PFSK-1 (cell line): ENCODE data around the gene CMIP.

Source experiments
- POLR2AphosphoS5 ChIP-seq: IDR thresholded peaks from 2 replicates; pipeline ENCODE4 v1.6.1; 2012; ENCODE audit warnings: low read depth, mild to moderate bottlenecking, control low read depth, low read length, moderate library complexity
- SIN3A ChIP-seq: IDR thresholded peaks from 2 replicates; pipeline ENCODE4 v1.6.1; 2012; ENCODE audit warnings: mild to moderate bottlenecking, low read length, moderate library complexity, borderline replicate concordance; ENCODE audit not compliant: insufficient read depth
- TAF1 ChIP-seq: IDR thresholded peaks from 2 replicates; pipeline ENCODE4 v1.6.1; 2012; ENCODE audit warnings: low read length, control low read depth, borderline replicate concordance; ENCODE audit not compliant: insufficient read depth
- TF ChIP-seq, protein P1 (sequence below), 2 experiments: IDR thresholded peaks; 2 replicates each; pipeline versions ENCODE4 v1.6.1 to v1.8.0; 2011 to 2012; ENCODE audit warnings: low read depth in 2 of 2, low read length in 2 of 2, control low read depth in 1 of 2, inconsistent platforms in 1 of 2, mild to moderate bottlenecking in 1 of 2, moderate library complexity in 1 of 2; ENCODE audit not compliant: insufficient read depth in 1 of 2

DNA sequence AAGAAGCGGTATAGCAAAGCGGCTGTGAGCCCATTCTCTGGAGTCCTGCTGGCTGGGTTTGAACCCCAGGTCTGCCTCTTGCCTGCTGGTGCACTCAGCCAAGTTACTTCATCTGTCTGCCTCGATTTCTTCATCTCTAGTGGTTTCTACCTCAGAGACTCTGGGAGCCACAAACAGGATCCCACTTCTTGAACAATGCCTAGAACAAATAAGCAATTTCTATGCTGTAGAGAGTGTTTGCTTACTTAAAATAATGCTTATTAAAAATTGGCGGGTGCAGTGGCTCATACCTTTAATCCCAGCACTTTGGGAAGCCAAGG is 75.5 kb downstream of the CMIP start:
- no peak for TF ChIP-seq POLR2AphosphoS5
- TF ChIP-seq, protein P1, sequence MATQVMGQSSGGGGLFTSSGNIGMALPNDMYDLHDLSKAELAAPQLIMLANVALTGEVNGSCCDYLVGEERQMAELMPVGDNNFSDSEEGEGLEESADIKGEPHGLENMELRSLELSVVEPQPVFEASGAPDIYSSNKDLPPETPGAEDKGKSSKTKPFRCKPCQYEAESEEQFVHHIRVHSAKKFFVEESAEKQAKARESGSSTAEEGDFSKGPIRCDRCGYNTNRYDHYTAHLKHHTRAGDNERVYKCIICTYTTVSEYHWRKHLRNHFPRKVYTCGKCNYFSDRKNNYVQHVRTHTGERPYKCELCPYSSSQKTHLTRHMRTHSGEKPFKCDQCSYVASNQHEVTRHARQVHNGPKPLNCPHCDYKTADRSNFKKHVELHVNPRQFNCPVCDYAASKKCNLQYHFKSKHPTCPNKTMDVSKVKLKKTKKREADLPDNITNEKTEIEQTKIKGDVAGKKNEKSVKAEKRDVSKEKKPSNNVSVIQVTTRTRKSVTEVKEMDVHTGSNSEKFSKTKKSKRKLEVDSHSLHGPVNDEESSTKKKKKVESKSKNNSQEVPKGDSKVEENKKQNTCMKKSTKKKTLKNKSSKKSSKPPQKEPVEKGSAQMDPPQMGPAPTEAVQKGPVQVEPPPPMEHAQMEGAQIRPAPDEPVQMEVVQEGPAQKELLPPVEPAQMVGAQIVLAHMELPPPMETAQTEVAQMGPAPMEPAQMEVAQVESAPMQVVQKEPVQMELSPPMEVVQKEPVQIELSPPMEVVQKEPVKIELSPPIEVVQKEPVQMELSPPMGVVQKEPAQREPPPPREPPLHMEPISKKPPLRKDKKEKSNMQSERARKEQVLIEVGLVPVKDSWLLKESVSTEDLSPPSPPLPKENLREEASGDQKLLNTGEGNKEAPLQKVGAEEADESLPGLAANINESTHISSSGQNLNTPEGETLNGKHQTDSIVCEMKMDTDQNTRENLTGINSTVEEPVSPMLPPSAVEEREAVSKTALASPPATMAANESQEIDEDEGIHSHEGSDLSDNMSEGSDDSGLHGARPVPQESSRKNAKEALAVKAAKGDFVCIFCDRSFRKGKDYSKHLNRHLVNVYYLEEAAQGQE (IDR thresholded peaks at IDR 0.05; ENCODE audit: insufficient read depth in 1 of 2, low read depth in 2 of 2, low read length in 2 of 2) = no peak
- no peak for TF ChIP-seq TAF1
- no peak for TF ChIP-seq SIN3A
